HG03342 (cell line): ENCODE measurements around the gene PRKAB1.

Experiments
- ATAC-seq: cut with Tn5 transposase; IDR thresholded peaks from one replicate; pipeline ENCODE4 v1.9.1; 2021; ENCODE audit warnings: mild to moderate bottlenecking, moderate library complexity; ENCODE audit not compliant: unreplicated experiment

PRKAB1 gene

DNA sequence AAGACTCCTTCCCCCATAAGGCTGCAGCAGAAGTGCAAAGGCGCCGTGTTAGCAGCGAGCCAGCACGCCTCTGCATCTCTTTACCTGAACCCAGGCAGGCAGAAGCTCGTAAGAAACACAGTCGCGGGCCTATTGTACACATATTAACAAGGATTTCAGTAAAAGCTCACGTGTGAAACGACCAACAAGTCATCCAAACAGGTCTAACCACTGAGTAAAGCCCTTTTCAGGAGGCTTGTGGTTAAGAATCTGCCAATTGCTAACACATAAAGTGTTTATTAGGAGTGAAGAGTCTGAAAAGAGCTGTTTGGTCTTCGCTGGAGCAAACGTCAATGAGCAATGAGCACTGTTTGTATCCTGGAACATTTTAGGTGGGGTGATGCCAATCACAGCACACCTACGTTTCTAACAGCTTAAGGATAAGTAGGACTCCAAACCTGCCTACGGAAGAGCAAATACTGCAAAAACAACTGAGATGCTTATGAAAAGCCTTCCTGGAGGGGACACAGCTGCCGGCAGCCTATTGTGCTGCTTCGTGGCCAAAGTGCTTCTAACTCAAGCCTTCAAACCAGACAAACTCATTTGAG lies 43.1 kb downstream of the PRKAB1 start:
- no peak for ATAC-seq

DNA sequence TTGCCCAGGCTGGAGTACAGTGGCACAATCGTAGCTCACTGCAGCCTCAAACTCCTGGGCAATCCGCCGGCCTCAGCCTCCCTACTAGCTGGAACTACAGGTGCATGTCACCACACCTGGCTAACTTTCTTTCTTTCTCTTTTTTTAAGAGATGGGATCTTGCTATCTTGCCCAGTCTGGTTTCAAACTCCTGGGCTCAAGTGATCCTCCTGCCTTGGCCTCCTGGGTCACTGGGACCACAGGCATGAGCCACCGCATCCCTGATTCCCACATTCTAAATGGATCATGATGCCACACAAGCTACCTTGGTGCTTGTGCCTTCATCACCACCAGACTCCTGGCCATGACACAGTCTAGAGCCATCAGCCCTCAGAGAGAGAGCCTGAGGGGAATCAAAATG lies 43.8 kb downstream of the PRKAB1 start:
- no peak for ATAC-seq

DNA sequence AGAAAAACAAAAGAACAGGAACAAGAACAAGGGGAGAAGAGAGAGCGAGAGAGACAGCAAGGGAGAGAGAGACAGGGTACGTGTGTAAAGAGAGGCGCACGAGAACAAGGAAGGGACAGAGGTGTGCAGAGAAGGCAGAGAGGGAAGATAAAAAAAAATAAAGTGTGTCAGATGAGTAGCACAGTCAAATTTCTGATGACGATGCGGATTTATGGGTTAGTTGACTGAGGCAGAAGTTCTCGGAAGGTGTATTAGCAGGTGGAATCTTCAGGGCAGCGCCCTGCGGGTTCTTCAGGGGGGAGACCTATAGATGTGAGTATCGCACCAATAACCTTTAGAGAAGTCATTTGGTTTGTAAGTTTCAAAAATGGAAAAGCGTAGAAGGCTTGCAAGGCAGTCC lies 44.8 kb downstream of the PRKAB1 start:
- no peak for ATAC-seq

DNA sequence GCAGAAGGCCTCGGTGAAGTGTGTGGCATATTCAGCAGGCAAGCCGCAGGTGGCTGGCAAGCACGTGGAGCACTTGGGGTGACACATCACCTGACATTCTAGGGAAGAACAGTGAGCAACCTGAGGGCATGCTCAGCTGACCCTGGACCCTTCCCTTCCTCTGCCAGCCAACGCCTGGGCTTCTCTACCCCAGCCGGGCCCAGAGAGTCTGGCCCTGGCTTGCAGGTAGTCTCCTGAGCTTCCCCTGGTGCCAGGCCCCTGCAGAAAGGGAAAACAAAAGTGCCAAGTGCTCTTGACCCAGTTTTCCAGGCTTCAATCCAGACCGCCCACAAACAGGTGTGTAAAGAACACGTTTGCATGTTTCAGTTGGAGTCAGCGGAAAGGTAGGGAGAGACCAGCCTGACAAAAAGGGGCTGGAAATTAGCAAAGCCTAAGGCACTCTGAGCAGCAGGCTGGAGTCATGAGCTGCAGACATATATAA lies 45.7 kb downstream of the PRKAB1 start:
- no peak for ATAC-seq

DNA sequence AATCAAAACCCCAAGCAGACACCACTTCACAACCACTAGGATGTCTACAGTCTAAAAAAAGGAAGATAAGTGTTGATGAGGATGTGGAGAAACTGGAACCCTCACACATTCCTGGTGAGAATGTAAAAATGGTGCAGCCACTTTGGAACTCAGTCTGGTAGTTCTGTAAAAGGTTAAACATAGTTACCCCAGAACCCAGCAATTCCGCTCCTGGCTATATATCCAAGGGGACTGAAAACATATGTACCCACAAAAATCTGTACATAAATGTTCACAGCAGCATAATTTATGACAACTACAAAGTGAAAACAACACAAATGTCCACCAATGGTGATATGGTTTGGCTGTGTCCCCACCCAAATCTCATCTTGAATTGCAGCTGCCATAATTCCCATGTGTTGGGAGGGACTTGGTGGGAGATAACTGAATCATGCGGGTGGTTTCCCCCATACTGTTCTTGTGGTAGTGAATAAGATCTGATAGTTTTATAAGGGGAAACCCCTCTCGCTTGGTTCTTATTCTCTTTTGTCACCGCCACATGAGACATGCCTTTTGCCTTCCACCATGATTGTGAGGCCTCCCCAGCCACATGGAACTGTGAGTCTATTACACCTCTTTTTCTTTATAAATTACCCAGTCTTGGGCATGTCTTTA lies 46.8 kb downstream of the PRKAB1 start:
- no peak for ATAC-seq

DNA sequence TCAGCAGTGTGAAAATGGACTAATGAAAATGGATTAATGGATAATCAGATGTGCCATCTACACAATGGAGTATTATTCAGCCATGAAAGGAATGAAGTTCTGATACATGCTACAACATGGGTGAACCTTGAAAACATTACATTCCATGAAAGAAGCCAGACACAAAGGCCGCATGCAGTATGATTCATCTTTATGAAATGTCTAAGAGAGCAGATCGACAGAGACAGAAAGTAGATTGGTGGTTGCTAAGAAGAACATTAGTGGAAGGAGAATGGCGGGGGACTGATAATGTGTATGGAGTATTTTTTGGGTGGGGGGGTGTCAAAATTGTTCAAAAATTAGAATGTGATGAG lies 47.3 kb downstream of the PRKAB1 start:
- no peak for ATAC-seq

DNA sequence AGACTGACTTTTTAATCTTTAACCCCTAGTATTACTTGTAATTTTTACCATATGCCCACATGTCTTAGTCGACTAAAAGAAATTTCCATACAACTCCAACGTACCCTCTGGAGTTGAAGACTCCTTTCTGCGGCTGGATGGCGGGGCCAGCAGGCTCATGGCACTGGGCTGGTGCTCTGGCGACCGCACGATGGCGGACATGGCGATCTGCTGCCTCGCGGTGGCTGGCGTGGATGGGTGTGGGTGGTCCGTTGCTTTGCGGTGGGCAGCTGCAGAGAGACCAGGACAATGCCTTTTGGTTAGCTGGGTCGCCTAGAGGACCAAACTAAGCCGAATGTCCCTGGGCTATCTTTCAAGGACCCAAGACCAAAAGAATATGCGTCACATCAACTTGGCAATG lies 50.2 kb downstream of the PRKAB1 start:
- no peak for ATAC-seq

DNA sequence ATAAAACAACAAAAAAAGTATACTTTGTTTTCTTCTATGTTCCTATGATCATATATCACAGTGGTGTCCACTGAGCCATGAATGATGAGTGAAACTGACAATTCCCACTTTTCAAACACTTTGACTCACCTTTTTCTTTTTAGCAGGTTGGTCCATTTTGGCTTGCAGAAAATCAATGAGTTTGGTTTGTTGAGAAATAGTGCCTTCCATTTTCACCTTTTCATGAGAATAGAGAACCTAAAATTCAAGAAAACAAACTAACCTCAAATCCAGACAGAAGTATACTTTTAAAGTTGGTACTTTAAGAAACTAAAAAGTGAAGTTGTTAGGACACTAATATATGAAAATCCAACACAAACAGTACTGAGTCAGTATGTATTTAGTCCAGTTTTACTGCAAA lies 52.4 kb downstream of the PRKAB1 start:
- ATAC-seq: no peak

DNA sequence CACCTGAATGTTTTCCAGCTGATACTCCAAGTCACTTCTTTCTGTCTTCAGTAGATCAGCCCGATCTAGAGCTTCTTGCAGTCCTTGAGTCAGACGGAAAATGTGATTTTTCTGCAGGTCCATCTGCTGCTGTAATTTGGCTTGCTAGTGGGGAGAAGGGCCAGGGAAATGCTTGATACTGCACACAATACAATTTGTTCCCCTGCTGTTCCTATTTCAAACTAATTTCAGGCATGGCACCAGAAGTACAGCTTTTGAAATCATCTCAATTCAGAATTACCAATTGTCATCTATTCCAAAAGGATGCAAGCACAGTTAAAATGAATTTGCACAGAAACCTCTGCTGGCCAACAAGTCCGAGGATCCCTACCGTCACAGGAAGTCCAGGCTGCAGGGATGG lies 53.4 kb downstream of the PRKAB1 start:
- no peak for ATAC-seq

DNA sequence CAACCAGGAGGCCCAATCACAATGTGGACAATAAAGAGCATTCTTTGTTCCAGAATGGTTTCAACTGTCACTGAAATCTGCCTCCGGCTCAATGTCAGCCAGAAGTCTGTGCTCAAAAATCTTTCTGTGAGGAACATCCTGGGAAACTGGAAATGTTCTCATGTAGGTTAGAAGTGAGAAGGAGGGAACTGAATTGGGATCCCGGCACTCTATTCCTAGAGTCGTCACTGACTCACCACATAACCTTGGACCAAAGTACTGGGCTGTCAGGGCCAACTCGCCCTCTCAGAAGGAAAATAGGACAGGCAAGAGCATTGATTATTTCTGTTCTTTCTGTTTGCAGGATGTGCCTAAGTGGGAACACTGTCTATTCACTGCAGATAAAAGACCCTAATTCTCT lies 57.6 kb downstream of the PRKAB1 start:
- no peak for ATAC-seq

DNA sequence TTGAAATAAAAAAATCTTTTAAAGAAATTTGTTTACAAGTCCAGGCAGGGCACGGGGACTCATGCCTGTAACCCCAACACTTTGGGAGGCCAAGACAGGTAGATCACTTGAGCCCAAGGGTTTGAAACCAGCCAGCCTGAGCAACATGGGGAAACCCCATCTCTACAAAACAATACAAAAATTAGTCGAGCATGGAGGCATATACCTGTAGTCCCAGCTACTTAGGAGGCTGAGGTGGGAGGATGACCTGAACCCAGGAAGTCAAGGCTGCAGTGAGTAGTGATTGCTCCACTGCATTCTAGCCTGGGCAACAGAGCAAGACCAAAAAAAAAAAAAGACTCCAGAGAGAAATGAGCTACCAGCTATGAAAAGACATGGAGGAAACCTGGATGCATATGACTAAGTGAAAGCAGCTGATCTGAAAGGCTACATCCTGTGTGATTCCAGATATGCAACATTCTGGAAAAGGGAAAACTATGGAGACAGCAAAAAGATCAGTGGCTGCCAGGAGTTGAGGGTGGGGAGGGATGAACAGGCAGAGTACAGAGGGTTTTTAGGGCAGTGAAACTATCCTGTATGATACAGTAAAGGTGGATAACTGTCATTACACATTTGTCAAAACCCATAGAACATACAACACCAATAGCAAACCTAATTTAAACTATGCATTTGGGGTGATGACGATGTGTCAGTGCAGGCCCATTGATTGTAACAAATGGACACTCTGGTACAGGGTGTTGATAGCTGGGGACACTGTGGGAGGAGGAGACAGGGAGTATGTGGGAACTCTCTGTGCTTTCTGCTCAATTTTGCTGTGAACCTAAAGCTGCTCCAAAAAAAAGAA lies 59.9 kb downstream of the PRKAB1 start:
- ATAC-seq: no peak

DNA sequence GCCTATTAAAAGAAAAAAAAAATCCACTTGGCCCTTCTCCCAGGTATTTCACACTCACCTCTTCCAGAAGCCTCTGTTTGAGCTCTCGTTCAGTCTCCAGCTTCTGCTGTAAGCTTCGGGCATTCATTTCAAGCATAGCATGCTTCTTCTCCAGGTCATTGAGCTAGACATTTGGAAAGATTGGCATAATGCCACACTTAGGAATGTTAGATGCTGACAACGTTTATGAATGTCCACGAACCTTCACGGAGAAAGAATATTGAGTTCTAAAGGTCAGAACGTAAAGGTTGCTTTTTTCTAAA lies 60.5 kb downstream of the PRKAB1 start:
- no peak for ATAC-seq

DNA sequence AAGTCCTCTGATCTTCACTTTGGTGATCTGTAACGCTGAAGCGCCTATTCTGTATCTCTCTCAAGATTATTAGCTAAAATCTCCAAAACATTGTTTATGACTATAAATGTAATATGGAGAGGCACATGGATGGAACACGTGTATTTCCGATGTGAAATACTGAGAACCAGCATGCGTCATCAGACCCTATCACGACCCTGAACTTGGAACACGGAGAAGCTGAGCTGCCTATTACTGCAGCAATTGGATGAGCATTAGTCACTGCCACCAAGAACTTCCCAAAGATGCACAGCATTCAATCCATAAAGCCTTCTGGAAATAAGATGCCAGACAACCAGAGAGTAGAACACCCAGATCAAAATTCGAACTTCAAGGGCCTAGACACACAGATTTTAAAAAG lies 61.9 kb downstream of the PRKAB1 start:
- no peak for ATAC-seq

DNA sequence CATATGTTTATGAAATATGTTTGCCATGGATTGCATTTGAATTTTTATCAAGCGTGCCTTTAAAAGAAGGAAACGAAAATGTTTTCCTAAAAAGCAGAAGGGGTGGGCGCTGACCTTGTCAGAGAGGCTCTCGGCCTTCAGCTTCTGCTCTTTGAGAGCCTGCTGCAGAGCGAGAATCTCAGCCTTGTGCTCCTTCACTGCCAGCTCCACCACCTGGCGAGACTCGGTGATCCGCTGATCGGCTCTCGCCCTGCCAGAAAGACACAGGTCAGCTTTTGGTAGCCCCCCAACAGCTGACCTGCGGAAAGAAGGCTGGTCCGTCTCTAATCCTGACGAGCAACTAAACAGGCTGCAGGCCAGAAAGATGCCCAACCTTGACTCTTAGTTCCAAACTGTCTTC lies 62.4 kb downstream of the PRKAB1 start:
- no peak for ATAC-seq
